GM18951 (cell line): Measurements from ENCODE around the gene FASTK.
A peak's percentile ranks its signal among the peaks of the same experiment; 100 is the strongest.

Experiments
- POLR2A ChIP-seq: IDR thresholded peaks from 4 replicates; pipeline ENCODE4 v1.6.1; 2011; ENCODE audit warnings: mild to moderate bottlenecking; ENCODE audit not compliant: insufficient read length, insufficient read depth; ENCODE audit errors: extremely low read depth
- in situ Hi-C: fragments of 300-500 bp; cut with MboI; formaldehyde crosslinking; loops from one replicate; pipeline ENCODE4 v1.12.0; 2022; ENCODE audit warnings: low sequenced_read_pairs, mixed read lengths, inconsistent platforms; ENCODE audit not compliant: unreplicated experiment

FASTK gene

DNA sequence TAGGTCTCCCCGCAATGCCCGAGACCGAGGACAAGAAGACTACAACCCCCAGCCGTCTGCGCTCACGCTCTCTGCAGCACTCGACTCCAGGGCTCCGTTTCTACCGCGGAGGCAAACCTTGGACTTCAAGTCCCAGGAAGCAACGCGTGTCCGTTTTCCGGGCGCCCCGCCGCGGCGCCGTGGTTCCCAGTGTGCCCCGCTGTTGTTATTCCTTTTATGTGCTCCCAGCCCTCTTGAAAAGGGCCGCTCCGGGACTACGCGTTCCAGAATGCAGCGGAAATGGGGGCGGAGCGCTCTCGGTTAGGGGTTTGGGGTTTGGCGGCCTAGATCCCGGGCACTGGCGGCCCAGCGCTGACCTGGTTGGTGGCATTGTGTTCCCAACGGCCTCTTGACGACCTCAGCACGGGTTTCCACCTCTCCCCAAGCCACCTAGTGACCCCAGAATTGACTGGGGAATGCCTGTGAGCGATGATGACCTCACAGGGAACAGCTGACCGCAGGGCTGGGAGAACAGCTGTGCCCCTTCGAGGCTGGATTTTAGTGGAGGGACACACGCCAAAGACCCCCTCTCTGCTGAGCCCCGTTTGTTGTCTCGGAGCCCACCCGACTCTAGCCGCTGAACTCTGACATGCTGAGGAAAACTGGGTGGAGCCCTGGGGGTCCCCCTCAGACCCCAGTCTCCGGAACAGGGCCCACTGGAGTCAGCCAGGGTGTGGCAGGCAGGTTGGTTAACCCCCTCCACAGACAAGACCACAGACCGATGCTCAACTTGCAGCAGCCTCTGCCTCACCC, 22.4 kb downstream of the FASTK start:
- peak; percentile 64 for TF ChIP-seq POLR2A
- in situ Hi-C loops: no loop called here

DNA sequence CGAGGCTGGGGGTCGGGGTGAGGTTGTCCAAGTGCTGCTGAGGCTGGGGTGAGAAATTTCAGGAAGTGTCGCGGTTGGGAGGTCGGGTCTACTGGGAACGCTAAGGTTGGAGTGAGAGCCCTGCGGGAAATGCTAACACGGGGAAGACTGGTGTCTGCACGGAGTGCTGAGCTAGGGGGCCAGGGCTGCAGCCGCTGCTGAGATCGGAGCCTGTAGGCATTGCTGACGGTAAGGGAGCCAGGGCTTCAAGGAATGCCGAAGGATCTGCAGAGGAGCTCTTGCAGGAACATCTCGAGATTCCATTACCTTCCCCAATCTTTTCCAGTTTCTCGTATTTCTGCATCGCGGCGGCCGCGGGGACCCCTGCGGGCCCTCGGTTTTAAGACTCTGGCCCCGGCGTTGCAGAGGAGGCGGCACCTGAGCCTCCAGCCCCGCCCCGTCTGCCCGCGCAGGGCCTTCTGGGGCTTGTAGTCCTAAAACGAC, 23.1 kb downstream of the FASTK start, which contains the start of gene CDK5:
Gene CDK5 (minus strand): TSS at position 392 of the 483 bp plus-strand sequence. CDS start 49 bp downstream, at position 343.
- in situ Hi-C loops: no loop called here
- no peak for TF ChIP-seq POLR2A

DNA sequence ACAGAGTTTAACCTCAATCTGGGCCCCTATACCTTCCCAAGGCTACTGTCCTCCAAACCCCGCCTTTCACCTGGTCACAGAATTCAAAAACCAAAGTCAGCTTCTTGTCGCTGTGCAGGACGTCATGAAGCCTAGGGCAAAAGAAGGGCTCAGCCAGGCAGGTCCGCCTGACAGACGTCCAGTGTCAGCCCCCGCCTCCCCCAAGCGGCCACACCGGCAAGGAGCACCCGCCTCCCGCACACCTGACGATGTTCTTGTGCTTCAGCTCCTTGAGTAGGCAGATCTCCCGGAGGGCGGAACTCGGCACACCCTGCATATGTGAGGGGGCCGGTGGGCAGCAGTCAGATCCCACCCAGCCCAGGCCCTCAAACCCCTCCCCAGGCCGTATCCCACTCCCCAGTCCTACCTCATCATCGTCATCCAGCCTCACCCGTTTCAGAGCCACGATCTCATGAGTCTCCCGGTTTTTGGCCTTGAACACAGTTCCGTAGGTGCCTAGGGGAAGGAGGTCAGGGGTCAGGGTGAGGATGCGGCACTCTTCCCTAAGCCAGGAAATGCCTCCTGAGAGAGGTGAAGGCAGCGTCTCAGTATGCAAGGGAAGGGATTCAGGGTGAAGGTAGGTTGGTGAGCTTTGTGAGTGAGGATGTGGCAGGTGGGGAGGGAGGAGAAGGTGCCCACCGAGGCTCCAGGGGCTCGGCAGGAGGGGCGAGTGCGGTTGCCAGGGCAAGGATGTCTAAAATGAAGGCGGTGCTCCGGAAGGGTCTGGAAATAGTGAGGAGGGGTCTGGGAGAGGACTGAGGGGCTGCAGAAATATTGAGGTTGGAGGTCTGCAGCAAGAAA, 23.7 kb downstream of the FASTK start:
- TF ChIP-seq POLR2A: no peak
- in situ Hi-C loops: no loop called here

DNA sequence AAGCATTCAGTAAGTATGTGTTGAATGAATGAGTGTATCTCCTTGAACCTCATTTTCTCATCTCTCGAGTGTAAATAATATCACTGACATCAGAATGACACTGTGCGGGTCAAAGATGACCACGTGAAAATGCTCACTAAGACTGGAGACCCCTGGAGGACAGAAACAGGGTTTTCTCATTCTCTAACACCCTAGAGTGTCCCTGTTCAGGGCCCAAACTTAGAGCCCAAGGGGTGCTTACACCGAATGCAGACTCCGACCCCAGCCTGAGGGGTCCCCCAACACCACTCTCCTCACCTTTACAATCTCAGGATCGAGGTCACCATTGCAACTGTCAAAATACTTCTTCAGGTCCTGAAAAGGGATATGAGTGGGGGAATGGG, 24.3 kb downstream of the FASTK start:
- TF ChIP-seq POLR2A: no peak
- in situ Hi-C loops: no loop called here

DNA sequence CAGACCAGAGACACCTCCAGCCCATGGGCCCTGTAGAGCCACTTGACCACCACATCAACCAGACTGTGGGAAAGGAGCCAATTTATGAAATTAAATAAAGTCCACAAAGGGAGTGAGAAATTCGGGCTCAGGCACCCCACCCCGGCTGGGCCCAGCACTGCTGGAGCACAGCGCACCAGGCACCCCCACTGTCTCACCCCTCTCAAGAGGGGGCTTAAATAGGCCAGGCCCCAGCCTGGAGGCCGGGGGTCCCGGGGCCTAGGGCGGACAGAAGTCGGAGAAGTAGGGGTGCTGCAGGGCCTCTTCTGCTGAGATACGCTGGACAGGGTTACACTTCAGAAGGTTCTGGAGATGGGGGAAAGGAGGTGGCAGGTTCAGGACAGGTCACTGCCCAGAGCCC, 26.9 kb downstream of the FASTK start:
- no peak for TF ChIP-seq POLR2A
- in situ Hi-C loops: no loop called here

DNA sequence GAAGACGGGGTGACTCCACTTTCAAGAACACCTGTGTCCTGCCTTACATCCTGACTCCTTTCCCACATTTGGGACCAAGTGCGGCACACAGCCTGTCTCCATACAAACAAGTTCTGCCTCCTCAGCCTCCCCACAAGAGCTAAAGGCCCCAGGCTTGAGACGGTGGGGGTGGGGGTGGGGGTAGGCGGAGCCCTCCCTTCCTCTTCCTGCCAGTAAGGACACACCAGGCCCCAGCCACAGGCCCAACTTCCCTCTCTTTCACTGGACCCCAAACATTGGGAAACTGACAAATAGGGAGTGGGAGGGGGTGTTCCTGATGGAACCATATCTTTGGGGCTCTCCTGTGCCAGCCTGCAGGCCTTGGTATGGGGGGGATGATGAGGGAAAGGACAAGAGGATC, 27.5 kb downstream of the FASTK start:
- TF ChIP-seq POLR2A: no peak
- in situ Hi-C loops: no loop called here

DNA sequence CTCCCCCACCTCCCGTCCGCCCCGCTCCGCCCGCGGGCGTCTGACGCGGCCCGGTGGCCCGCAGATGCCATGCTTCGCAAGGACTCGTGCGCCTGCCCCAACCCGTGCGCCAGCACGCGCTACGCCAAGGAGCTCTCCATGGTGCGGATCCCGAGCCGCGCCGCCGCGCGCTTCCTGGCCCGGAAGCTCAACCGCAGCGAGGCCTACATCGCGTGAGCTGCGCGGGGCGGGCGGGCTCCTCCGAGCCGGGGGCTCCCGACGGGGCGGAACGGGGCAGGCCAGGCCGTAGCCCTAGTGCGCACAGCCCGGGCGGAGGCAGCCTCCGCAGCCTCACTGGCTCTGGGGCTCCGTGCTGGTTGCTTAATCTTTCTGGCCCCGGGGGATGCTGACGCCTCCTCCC, 29.5 kb downstream of the FASTK start:
- in situ Hi-C loops: no loop called here
- no peak for TF ChIP-seq POLR2A

DNA sequence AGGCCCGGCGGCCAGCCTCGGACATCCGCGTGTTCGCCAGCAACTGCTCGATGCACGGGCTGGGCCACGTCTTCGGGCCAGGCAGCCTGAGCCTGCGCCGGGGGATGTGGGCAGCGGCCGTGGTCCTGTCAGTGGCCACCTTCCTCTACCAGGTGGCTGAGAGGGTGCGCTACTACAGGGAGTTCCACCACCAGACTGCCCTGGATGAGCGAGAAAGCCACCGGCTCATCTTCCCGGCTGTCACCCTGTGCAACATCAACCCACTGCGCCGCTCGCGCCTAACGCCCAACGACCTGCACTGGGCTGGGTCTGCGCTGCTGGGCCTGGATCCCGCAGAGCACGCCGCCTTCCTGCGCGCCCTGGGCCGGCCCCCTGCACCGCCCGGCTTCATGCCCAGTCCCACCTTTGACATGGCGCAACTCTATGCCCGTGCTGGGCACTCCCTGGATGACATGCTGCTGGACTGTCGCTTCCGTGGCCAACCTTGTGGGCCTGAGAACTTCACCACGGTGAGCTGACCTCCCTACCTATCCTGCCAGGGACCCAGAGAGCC, 31.6 kb downstream of the FASTK start:
- TF ChIP-seq POLR2A: no peak
- in situ Hi-C loops: no loop called here

DNA sequence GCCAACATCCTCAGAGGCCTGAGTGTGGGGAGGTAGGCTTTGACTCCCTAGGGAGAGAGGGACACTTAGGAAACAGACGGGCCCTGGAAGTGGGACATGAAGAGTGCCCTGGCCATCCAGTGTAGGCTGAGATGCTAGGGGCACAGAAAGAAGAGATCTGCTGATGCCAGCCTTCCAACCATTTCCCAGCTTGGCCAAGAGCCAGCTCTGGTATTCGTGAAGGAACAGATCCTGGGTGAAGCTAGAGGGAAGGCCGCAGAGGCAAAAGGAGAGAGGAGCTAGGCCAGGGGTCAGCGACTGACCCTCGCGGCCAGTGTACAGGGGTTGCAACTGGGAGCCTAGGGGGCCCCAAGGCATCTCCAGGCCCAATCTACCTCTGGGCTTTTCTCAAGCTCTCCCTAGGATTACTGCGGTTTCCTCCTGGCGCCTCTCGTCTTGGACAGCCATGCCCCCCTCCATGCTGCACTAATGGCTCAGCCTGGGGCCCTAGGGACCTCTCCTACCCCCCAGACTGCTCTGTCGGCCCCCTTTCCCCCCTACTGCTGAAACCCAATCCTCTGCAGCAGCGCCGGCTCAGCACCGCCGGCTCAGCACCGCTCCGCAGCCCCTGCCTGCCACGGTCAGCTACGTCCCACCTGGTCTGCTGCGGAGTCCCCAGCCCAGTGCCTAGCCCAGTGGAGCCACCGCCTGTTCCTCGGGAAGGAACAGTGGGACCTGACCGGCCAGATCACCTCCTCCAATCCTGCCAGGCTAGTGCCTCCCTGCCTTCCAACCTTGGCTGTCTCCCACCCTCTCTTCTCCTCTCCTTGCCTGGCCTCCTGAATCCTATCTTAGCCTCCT, 32.4 kb downstream of the FASTK start, which contains the start of gene ASIC3:
Gene ASIC3 (plus strand): TSS at position 556 of the 840 bp plus-strand sequence. CDS start 355 bp downstream, outside the sequence.
- in situ Hi-C loops: no loop called here

DNA sequence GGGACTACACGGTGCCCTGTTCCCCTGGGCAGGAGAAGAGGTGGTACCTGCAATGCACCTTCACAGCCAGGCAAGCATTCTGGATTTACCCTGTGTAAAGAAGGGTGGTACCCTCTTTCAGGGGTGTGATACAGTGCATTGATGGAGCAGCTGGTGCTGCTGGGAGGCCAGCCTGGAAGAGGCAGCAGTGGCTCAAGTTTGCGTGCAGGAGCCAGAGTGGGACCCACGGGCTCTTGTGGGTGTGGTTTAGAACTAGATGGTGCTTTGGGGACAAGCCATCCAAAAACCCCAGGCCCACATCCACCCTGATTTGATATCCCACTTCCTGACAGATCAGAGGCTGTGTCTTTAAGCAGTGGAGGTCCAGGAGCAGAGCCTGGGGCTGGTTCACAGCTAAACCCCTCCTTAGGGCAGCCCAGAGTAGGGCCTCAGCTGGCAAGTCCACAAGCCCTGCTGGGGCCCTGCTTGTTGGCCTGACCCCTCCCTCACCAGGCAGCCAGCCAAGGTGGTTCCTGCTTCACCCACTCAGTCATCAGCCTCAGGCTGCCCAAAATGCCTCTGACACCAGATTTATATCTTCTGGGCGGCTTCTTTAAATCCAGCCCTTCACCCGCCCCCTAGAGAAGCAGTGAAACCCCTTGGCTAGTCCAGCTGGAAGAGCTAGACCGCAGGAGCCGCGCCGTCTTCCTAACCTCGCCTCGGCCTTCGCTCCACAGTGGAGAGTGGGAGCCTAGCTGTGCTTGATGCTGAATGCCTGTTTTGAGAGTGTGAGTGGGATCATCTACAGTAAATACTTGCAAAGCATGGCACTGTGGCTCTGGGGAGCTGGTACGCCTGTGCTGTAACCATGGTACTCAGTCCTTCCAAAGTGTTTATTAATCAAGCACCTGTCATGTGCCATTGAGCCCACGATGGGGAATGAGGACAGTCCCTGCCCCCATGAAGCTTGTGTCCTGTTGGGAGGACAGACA, 33.7 kb downstream of the FASTK start:
- in situ Hi-C loops: no loop called here
- TF ChIP-seq POLR2A: no peak

More for the DNA sequence above, 32.4 kb downstream of the FASTK start, which contains the start of gene ASIC3:
- no peak for TF ChIP-seq POLR2A

DNA sequence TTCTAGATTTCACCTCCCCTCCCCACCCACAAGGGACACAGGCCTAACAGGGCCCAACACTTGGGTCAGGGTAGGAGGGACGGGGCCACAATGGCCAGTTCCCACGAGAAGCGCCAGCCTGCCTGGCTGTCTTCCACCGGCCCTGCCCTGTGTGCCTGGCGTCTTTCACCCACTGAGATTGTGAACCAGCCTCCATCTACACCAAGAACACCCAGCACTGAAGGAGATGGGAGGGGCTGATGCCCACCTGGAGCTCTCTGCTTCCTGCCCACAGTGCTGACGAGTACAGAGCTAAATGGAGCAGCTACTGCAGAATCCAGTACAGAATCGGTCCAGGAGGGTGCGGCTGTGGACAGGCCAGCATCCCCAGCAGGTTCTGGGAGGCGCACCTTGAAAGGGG, 34.6 kb downstream of the FASTK start:
- in situ Hi-C loops: no loop called here
- no peak for TF ChIP-seq POLR2A
